SKM-1 (cell line): ENCODE measurements around the gene CREG1.
"Not testable (repeated sequence)": the region's sequence is repeated elsewhere in the genome, so short reads cannot be mapped to it uniquely, and the experiment has no call there.

Experiments
- DNase-seq: peaks from one replicate; lab custom pipeline; 2025; ENCODE audit not compliant: unreplicated experiment; lab: John Stamatoyannopoulos, UW

Gene CREG1

DNA sequence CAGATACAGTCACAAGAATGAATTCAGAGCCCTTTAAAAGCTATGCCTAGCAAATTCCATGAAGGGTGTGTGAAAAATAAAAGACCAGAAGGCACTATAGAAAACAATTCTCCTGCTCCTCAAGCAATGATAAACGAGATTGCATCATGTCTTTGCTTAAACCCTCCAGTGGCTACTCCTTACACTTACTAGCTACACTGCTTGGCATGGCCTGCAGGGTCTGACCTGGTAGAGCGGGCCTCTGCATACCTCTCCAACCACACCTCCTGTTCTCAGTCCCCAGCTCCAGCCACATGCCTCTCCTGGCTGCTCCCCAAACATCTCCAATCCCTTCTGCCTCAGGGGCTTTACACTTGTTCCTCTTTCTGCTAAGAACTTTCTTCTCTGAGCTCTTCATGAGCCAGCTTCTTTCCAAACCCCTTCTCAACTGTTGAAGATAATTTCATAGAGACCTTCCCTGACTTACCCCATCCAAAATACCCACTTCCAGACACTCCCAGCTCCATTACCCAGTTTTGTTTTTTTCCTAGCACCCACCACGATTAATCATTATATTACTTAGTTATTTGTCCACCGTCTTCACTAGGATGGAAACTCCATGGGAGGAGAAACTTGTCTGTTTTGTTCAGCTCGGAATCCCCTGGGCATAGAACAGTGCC, 11.2 kb upstream of the CREG1 start:
- DNase-seq, result peak; percentile 78

DNA sequence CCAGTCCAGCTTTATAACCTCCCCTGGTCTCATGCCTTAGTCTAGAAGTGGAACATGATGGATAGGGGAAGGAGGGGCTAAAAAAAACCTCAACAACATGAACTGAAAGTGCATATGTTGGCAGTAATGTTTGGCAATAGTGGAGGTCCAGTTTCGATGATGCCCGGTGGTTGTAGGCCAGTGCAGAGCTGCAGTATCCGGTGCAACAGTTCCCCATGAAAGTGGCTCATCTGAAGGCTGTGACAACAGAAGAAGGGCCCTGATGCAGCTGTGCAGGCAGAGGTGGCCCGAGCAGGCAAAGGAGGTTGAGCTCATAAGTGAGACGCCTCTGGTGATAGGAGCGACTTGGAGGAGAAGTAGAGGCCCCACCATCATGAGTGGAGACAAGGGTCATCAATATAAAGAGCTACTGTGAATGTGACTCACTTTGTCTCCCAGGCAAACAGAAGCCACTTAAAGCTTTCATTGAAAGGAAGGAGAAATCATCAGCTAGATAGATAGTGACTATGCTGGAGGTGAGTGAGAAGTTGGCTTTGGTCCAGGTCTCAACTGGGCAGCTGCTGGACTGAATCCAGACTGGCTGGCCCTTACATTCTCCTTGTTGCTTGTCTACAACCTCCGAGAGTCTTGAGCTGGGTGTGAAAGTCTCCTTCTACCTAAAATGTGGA, 10.2 kb upstream of the CREG1 start:
- DNase-seq, result no peak

DNA sequence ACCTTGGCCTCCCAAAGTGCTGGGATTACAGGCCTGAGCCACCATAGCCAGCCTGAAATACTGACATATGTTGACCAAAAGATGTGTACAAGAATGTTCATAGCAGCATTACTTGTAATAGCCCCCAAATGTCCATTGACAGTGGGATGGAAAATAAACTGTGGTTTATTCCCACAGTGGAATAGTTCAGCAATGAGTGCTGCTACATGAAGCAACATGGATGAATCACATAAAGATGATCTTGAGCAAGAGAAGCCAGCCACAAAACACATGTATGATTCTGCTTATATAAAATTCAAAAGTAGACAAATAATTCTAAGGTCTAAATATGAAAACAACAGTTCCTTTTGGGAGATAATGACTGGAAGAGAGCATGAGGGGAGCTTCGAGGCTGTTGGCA, 9.1 kb upstream of the CREG1 start:
- DNase-seq, result no peak

- DNase-seq, result no peak
Measured at GRCh38 chr1:167561753-167562152, 8.2 kb upstream of the CREG1 start.

- DNase-seq, result peak; percentile 91
Measured at GRCh38 chr1:167555971-167556714, 2.6 kb upstream of the CREG1 start.

GRCh38 chr1:167555072-167555471, 1.5 kb upstream of the CREG1 start:
- not testable (repeated sequence) for DNase-seq

- no peak for DNase-seq
Measured at GRCh38 chr1:167554028-167554779, 642 bp upstream of the CREG1 start.

GRCh38 chr1:167551362-167551761, 2.2 kb downstream of the CREG1 start:
- DNase-seq, result no peak

- DNase-seq, result peak; percentile 94
Measured at GRCh38 chr1:167548059-167548932, 5.3 kb downstream of the CREG1 start.

GRCh38 chr1:167546935-167547334, 6.6 kb downstream of the CREG1 start:
- no peak for DNase-seq

DNA sequence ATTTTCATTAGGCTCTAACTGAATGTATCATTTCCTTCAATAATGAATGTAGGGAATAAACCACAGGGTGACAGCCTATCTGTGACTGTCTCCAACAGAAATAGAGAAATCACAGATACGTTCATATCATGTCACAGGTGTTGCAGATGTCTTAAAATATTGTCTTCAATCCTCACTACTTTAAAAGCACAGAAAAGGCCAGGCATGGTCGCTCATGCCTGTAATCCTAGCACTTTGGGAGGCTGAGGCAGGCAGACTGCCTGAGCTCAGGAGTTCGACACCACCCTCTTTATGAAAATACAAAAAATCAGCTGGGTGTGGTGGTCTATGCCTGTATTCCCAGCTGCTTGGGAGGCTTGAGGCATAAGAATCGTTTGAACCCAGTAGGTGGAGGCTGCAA, 8.2 kb downstream of the CREG1 start:
- no peak for DNase-seq

DNA sequence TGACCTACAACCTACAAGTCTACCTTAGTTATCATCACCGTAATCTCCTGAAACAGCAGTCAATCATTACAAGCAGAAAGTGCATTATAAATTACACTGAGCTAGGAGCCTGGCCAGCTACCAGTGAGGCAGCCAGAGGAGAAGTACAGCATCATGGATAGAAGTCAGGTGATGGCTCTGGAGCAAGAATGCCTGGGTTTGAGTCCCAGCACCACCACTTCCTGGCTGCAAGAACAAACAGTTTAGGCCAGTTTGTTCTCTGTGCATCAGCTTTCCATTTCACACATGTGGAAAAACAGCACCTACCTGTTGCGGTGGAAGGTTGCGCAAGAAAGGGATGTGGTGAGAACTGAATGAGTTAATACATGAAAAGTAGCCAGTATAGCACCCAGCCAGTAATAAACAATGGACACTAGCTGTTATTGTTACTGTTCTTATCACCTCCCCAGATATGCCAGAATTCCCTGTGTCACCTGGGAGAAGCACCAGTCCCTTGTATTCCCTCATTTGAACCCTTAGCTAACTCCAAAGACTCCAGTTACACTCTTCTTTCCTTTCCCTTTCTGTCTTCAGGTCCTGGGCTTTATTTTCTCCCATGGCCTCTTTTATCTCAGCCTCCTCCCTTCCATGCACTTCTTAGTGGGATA, 9.0 kb downstream of the CREG1 start:
- DNase-seq, result no peak

DNA sequence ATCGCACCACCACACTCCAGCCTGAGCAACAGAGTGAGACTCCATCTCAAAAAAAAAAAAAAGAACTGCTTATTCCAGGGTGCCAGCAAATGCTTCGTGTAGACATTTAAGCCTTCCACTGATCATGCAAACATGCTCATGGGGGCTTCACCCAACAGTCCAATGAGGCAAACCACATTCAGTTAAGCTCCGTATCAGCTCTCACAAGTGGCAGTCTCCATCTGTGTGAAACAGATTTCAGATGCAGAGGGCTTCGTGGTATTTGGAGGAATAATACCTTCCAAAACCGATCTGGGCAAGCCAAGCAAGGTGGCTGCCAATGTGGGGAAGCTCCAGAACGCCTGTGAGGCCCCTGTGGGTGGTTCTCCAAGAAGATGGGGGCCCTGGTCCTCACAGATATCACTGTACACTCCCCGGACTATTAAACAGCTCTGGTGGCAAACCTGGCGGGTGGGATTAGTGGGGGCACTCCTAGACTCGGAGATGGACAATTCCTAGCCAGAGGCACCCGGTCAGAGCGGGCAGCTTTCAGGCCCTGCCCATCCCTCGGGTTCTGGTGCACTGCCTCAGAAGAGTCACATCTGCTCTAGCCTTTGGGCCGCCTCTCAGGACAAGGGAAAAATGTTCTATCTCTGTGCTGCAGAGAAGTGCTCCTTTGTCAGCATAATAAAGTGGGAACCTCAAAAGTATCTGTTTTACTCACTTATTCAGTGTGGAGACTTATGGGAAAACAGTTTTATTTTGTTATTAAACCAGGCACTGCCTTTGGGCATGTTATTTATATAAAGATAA, 10.2 kb downstream of the CREG1 start:
- DNase-seq, result no peak

DNA sequence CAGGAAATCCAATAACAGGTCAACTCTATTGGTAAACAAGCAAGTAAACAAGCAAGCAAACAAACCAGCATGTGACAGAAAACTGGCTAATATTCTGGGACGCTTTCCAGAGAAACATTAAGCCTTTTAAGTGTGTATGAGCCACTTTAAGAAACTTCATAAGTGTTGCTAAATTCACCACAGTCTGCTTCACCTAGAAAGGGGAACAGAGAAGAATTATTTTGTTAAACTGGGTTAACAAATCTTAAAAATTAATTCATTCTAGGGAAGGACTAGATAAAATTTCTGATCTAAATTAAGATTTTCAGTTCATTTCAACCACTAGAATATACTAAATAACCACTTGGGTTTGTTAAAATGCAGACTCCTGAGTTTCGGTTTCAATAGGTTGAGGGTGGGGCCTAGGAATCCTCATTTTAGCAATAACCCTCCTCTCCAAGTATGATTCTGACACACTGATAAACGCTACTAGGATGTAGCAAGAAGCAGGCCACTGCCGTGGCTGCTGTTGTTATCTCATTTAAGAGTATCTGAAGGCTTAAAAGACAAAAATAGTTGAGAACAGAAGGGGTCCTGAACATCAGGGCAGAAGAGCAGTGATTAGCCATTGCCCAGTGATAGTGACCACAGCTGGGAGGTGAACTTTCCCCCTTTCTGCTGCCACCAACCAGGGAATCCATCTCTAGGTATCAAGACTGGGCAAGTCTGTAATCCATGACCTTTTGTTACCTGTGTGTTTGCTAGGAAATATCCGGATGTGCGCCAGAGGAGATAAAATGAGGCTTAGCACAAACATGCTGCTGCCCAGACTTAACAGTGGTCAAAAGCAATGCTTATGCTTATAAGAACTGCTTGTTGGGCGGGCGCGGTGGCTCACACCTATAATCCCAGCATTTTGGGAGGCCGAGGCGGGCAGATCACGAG, 11.2 kb downstream of the CREG1 start:
- DNase-seq, result no peak

GRCh38 chr1:167541610-167542009, 12.0 kb downstream of the CREG1 start:
- DNase-seq, result no peak

DNA sequence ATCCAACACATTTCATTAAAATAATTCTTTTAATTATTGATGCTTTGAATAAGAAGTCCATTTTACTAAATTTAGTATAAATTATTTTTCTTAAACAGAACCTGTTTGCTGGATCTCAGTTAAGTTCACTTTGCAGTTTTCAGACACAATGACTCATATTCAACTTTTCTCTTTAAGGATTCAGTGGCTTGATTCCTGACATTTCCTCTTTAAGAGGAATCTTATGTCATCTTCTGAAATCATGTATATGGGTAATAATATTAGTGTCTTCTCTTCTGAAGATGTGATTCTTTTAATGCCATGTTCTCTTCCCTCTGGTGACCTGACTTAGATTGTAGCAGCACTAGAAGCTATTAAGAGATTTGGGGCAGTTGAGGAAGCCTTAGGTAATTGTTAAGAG, 12.6 kb downstream of the CREG1 start:
- no peak for DNase-seq

DNA sequence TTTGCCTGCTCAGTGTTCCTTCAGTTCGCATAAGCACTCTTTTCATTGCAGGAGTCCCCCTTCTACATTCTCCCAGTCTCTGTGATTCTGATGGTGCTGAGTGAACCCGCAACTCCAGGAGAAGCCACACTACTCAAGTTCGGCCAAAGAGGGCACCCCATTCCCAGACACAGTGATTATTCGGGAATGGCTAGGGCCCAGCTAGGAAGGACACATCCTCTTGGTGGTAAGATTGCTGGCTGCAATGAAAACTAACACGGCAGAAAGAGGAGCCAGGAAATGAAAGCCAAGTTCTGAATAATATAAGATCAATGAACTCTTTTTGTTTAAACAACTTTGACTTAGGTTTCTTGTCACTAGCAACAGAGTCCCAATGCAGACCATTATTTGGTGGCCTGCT, 14.9 kb downstream of the CREG1 start:
- DNase-seq, result no peak

DNA sequence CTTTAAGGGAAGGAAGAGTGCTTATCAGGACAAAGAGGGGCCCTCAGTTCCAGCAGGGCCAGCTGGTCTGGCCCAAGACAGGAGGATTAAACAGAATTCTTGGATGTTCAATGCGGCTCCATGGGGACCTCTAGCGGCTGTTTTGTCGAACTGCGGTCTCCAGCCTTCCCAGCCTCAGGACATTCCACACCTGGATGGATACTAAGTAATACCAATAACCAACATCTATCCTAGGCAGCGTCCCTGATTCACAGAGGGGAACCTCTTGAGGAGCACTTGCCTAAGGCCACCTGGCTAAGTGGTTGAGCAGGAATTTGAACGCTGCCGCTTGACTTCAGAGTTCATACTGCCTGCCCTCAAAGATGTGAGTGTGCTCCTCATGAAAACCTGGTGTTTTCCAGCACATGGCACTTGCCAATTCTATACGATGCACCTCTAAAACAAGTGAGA, 19.7 kb downstream of the CREG1 start:
- peak; percentile 78 for DNase-seq
